Transverse colon (tissue), 4 donors: ENCODE data around the gene LBX1.

ENCODE experiments used
- CTCF ChIP-seq, 5 experiments: fragments of 200-600 bp in 3 of 5; fragments of 450-650 bp in 2 of 5; sonication (generic) in 3 of 5; IDR thresholded peaks; 1 replicate in 2 of 5; 2 replicates in 3 of 5; pipeline ENCODE4 v1.5.1; 2016 to 2017; ENCODE audit warnings: antibody characterized with exemption in 5 of 5, inconsistent platforms in 3 of 5, mild to moderate bottlenecking in 2 of 5, moderate library complexity in 1 of 5
- POLR2A ChIP-seq: fragments of 450-650 bp; IDR thresholded peaks from one replicate; pipeline ENCODE4 v1.6.1; 2016; ENCODE audit warnings: antibody characterized with exemption, mild to moderate bottlenecking, moderate library complexity
- POLR2AphosphoS5 ChIP-seq, 3 donors: sonication (generic); formaldehyde crosslinking; IDR thresholded peaks; one replicate each; pipeline ENCODE4 v1.6.1; 2016; ENCODE audit warnings: antibody characterized with exemption in 3 of 3

- TF ChIP-seq CTCF (IDR thresholded peaks at IDR 0.05) (no peak), POLR2A (no peak), POLR2AphosphoS5 (IDR thresholded peaks at IDR 0.05) (no peak)
These were observed 13.7 kb downstream of the LBX1 start for GRCh38 chr10:101215397-101216206.
